Cerebellar nuclear complex (tissue), 1 donor: ENCODE data around the gene DLL1.

ENCODE experiments used
- DNase-seq, 2 experiments: peaks; one replicate each; lab custom pipeline; 2025; lab: John Stamatoyannopoulos, UW

The DLL1 gene

DNA sequence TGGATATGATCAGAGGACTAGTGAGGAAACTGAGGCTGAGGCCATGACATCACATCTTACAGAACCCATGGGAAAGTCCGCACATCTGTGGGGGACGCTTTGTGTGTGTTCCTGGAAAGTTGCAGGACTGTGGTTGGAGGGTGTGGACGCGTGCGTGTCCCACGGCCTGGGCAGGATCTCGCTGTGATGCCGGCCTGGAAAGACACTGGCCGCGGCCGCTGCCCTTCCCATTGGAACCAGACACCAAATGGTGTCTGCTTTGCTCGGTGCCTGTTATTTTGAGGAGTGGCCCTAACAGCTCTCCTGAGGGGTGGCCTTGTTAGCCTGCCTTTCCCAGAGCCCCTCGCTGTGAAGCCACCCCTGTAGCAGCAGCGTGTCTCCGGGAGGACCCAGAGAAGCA, 41.1 kb downstream of the DLL1 start:
- DNase-seq: no peak

DNA sequence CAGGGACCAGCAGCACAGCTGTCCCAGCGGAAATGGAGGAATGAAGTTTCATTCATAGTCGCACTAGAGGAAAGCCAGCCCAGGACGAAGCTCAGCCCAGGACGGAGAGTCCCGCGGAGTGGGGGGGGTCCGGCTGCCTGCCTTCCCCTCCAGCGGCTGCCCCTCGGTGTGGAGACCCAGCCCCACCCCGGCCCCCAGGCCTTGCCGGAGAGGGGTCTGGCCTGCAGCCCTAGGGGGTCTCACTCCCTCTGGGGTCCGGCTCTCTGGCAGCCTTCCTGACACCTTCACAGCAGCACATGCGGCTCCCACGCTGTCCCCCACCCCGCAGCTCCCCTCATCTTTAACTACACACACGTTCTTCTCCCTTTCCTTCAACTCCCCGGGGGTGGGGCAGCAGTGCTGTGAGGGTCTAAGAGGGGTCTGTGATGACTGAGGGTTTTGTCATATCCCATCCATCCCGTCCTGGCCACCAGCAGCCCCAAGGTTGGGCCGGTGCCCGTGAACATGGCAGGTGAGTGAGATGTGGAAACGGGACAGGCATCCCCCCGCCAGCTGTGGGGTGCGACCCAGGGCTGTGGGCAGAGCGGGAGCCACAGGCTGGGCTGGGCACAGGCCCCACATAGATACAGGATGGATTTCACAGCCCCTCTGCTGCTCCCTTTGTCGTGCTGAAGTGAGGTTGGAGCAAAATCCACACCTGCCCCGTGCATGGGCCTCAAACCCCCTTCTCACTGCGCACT, 41.8 kb downstream of the DLL1 start:
- DNase-seq: no peak

DNA sequence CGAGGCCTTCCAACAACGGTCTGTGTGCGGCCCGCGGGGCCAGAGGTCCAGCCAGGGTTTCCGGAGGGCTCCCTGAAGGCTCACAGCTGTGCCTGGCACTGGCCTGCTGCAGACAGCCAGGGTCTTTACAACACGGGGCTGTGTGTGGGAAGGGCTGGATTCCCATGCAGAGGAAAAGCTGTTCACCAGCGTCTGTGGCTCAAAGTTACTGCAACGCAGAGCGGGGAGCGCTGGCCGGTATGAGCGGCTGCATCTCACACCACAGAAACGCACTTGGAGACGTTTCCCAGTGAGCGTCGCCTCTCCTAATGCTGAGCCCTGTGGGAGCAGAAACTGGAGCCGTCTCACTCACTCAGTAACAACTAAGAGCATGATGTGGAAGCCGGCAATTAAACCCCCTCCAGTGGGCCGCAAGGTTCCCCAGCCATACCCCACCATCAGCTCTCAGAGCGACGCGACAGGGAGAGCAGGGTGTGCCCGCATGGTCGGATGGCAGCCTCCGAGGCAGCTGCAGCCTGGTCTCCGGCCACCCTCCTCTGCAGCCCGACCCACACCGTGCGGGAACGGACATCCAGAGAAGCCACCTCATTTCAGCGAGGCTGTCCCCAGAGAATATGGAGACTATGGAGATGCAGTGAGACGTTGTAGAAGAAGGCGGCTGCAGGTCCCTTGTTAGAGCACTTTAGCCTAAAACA, 42.6 kb downstream of the DLL1 start:
- DNase-seq: no peak

DNA sequence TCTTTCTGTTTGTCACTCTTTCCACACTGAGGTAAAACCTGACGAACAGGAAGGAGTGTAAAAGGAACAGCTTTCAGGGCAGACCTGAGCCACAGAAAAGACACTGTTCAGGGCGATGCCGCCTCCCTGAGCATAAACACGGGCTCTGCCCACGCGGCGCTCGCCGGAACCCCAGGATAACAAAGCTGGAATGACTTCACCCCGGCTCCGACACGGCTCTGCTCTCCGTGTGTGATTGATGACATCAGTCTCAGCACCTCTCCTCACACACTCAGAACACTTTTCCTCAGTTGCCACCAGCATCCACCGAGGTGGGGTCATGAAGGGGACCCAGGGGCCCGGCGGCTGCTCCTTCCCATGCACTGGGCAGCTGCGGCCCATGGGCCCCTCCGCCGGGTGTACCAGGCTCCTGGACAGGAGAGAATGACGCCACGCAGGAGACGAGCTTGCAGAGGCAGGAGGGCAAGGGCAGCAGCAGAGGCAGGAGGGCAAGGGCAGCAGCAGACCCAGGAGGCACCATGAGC, 43.6 kb downstream of the DLL1 start:
- DNase-seq: no peak

DNA sequence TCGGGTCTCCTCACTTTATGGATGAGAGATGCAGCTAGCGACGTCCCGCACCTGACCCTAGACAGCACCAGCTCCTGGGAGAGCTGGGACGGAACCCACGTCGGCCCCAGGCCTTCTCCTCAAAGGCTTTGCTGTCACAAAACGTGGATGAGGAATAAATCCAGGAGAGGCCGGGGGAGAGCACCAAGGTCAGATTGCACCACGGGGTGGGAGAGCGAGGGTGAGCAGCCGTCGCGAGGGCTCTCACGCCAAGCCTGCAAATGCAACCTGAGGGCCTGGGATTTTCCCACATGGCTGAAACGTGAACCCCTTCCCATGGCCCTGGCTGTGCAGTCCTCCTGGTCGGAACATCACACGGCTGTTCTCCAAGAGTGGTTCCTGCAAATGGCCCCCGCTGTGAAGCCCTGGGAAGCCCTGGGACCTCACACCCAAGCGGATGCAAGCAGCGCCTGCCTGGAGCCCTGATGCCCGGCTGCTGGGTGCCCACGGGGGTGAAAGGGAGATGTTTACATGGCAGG, 45.3 kb downstream of the DLL1 start:
- DNase-seq: no peak

DNA sequence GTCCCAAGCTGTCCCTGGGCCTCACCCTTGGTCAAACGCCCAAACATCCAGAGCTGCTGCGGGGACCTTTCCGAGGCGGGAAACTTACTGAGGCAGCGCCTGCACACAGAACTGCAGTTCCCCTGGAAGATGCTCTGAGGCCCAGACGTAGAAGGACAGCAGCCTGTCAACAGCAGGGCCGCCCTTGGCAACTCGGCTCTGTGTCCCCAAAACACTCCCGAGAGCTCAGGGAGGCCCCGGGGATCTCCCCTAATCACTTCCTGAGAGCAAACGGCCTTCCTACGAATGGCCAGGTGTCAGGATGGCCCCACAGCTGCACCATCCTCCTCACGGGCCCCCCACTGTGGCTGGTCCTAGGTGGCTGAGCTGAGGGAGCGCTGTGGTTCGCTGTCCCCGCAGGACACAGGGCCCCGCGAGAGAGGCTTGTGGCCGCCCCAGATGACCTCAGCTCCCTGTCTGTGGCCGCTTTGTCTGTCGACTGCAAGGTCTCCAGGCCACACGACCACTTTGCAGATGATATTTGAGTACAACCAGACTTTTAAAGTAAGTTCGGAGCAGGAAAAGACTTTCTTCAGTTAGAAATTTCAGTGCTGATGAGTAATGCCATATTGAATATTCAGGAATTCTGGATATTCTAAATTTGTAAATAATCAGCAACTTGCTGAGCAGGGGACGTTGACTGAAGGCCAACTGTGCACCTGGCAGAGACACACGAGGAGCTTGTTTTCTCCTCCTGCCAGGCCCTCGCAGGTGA, 46.0 kb downstream of the DLL1 start:
- DNase-seq: no peak

DNA sequence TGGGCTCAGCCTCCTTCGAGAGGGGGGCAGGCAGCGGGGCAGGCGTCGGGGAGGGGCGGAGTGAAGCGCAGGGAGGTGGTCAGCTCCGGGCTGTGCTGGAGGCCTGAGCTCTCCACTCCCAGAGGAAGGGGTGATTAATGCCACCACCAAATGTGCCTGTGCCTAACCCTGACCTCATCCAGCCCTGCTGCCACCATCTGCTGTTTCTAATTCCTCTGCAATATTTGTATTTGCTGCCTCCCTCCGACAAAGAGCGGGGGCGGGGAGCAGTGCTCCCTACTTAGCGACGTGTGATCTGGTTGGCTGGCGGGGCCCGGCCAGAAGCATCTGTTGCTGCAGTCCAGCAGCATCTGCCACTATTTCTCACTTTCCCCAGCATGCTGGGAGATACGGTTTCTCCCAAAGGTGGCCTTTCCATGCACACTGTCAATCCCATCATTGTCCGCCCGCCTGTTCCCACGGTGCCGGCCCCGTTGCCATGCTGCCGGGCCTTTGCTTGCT, 47.0 kb downstream of the DLL1 start:
- DNase-seq: peak in 1 of 2 experiments; percentile 26

DNA sequence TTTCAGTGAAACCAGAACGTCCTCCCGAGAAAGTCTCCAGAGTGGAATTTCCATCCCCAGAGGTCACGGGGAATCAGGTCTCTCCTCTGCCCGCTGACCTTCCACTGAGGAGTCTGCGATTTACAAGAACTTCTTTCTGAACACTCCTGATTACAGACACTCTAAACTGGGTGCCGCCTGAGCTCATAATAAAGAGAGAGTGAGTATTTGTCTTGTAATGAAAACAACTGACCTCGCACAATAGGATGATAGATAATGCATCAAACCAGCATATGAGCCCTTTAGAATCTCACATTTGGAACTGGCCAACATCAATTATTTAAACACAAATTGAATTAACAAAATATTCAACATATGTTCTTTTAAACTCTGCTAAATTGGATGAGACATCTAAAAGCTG, 47.5 kb downstream of the DLL1 start:
- no peak for DNase-seq

DNA sequence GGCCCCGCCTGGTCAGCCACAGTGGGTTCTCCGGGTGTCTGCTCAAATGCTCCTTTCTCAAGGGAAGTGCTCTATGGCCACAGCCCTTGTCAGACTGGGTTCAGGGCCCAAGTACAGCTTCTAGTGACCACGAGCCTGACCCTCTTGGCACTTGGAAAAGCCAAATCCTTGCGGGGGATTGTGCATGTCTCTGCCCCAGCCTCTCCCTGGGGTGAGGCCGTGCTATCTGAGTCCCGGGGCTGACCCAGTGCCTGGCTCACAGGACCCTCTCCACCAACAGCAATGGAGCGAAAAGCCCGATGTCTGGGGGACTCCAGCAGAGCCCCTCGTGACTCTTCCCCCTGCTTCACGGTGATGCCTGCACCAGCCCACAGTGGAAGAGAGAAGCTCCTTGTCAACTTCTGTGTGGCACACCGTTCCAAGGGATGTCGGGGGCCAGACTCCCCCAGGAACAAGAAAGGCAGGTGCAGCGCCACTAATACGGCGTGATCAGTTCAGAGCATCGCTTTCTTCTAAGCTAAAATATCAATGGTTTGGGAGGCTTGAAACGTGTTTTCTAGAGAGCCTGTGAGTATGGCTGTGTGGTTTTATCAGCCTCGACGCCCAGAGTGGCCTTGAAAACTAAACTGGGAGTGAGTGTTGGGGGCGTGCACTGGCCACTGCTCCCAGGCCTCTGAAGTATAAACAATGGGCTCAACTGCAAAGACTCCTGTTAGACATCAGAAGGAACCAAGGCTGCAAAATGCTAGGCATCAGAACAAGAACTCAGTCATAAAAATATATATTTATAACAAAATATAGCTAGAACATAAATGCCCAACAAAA, 51.9 kb downstream of the DLL1 start:
- DNase-seq: no peak

DNA sequence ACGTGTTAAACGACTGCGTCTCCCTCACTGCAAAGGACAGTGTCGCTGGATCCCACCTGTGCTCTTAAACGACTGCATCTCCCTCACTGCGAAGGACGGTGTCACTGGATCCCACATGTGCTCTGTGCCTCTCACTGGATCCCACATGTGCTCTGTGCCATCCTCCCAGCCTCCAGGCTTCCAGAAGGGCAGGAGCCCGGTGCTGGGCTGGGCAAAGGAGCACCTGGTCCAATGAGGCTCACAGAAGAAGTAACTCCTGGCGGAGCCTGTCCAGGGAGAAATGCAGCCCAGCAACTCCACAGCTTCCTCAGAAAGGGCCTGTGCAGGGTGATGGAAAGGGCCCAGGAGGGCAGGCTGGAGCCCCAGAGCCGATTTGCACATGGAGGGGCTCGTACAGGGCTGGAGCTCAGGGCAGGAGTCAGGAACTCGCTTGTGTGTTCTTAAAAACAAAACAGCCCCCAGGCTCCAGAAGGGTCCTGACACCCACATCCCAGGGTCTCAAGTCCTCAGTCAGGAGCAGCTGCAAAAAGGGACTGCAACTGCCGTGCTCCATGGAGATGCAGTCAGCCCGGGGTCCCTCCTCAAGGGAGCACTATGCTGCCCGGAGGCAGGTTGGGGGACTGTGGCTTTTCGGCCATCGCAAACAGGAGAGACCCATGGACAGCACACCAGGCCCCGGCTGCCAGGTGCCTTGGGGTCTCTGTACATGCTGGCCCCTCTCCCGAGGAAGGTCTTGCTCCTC, 52.7 kb downstream of the DLL1 start:
- DNase-seq: no peak

DNA sequence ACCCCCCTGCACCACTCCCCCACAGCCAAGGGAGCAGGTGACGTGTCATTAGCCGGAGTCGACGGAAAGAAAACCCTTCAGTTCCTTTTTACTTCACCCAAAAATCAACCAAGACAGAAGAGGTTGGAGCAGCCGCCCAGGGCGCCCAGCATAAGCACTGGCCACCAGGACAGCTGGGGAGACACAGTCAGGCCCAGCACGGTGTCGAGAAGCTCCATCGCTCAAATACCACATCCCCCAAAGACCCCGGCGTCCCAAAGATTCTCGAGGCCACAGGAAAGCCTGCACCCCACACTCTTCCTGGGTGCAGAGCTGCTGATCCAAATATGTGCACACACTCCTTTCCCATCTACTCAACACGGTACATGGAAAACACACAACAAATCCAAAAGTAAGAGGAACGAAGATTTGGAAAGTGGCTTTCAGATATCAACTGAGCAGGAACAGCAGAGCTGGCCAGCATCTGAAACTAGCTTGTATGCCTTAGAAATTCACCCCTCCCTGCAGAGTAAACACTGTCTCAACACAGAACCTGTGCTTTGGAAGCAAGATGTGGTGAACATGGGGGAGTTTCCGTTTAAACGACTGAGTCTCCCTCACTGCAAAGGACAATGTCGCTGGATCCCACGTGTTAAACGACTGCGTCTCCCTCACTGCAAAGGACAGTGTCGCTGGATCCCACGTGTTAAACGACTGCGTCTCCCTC, 54.6 kb downstream of the DLL1 start:
- no peak for DNase-seq

DNA sequence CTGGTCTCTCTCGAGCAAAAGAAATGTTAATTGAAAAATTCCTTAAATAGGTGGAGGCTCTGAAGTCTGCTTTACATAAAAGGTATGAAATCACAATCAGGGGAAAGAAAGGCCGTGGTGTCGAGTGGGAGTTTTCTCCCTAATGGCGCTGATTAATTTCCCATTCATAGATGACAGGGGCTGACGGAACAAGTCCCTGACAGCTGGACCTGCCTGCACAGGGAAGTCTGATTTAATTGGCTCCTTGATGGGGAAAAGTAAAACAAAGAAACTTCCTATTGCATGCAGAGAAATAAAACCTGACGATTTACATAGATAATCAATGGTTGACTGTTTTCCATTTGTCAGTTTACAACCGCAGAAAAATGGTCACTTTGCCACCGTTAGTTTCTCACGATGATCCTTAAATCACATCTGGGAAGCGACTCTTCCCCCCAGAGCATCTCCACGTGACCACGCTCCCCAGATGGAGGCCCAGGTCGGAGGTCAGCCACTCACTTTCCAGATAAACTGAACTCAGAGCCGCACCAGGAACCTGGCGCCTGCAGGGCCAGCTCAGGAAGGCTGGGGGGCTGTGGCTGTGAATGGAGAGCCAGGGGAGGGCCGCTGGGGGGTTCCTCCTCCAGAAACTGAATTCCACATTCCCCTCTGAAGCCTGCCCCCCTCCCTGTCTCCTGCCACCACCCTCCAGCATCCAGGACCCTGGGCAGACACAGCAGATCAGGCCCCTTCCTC, 55.3 kb downstream of the DLL1 start:
- no peak for DNase-seq

DNA sequence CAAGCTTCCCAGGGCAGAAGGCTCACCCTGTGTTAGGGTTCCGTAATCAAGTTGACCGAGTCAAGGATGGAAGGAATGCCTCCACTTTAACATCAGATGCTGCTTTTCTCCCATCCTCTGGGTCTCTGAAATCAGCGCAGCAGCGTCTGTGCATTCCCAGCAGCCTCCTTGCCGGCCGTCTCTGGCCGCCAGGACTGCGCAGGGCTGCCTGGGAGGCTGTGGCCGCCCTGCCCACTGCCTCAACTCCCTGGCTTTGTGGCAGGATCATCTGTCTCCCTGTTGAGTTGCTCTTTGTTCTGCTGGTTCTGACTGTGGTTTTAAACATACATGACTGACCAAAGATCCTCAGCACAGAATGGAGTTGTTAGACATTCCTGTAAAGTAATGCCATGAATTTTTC, 56.5 kb downstream of the DLL1 start:
- no peak for DNase-seq

DNA sequence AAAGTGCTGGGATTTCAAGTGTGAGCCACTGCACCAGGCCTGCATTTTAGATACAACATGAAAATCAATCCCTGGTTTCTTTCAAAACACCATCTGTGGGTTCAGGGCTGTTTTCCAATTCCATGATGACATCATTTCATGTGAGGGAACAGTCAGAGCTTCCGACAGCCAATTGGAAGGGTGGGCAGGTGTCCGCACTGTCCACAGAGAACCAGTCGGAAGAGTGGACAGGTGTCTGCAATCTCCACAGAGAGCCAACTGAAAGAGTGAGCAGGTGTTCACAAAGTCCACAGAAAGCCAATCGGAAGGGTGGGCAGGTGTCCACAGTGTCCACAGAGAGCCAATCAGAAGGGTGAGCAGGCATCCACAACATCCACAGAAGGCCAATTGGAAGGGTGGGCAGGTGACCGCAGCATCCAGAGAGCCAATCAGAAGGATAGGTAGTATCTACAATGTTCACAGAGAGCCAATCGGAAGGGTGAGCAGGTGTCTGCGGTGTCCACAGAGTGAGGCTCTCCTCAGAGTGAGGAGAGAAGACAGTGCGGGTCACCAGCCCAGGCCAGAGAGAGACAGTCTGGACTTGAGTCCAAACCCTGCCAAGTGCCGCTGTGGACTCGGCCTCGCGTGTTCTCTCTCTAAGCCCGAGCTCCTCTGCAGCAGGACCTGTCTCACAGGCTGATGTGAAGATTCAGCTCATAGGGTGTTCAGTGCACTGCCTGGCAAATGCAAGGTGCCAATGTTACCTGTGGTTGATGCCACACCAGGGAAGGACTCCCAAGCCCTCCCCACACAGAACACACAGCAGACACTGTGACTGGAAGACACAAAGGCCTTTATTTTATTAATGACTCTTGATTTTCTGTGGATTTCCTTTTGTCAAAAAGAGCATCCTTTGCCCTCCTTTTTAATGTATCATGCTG, 57.3 kb downstream of the DLL1 start:
- peak; percentile 17 to 65 for DNase-seq
